OCI-LY7 (cell line): ENCODE results near the gene ACTL8.

ENCODE experiments used
- CTCF ChIP-seq: fragments of 200-600 bp; sonication (generic); conservative IDR thresholded peaks from 2 replicates; pipeline ENCODE4 v1.5.1; 2014; ENCODE audit warnings: mild to moderate bottlenecking, antibody characterized with exemption, low read length, moderate library complexity, mixed read lengths
- EZH2phosphoT487 ChIP-seq: fragments of 200-600 bp; sonication (generic); IDR thresholded peaks from 2 replicates; pipeline ENCODE4 v1.6.1; 2018; ENCODE audit warnings: low read depth, borderline replicate concordance, mild to moderate bottlenecking, mixed run types, antibody characterized with exemption, low read length, moderate library complexity, mixed read lengths

- TF ChIP-seq EZH2phosphoT487 (no peak), CTCF (no peak)
Measured at GRCh38 chr1:17820198-17820597, 65.1 kb downstream of the ACTL8 start.
